ENCODE measurements around the gene SLC22A25. TPM values are rescaled to one million over a fixed set of nuclear protein-coding genes. Genes with fewer than 3 reads are reported as not detected.

SLC22A25 gene
- total and polyA plus RNA-seq, 9 of the 15 experiments (the other 6 are each of a cell fraction or from before 2014, with no cell fraction given): not detected

DNA sequence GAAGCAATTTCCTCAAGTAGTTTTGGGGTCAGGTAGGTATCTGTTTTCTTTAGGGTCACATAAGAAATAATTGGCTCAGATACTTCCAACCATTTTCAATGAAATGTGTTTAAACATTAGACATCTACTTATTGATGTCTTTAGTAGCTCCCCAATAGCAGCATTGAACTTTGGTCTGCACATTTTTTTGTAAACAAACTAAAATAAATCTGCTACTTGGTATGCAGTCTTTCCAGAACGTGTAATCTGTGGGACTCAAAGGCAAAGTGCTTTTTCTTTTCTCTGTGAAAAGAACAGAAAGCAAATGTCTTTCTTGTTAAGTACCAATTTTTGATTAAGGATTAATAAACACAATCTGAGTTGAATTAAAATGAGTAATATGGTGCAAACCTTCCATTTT, 13.6 kb downstream of the SLC22A25 start:
- POLR2A ChIA-PET: no interaction called here
- no peak overlapping the region for H3K27ac ChIP-seq (ENCODE audit: extremely low read depth, low read depth, low read length)
- 0% methylated on average over 1 of the region's 1 CpG for WGBS (ENCODE audit: insufficient coverage, low coverage, missing lambda C conversion rate)
- H2AFZ ChIP-seq (ENCODE audit: low read depth, low read length): no peak overlapping the region
- in situ Hi-C loops (cut with MboI) (no loop called here), intact Hi-C loops (cut with micrococcal nuclease) (no loop called here)
- H3K4me3 ChIP-seq: no peak overlapping the region
- no peaks in the 10 kb centered on the region for H3K79me2 ChIP-seq (ENCODE audit: control insufficient read depth, insufficient read depth, low read length)
- H3K4me1 ChIP-seq (replicated peaks in 1 of 2; ENCODE audit: control insufficient read depth in 2 of 2, insufficient read depth in 2 of 2, low read length in 2 of 2): no peaks in the 10 kb centered on the region
- H3K27me3 ChIP-seq (ENCODE audit: control insufficient read depth in 2 of 2, insufficient read depth in 2 of 2, low read length in 2 of 2): no peaks in the 10 kb centered on the region
- ATAC-seq: no peak
- H3K4me2 ChIP-seq (ENCODE audit: insufficient read depth, low read length): no peak overlapping the region
- H3K9me1 ChIP-seq (ENCODE audit: control insufficient read depth, insufficient read depth, low read length): no peaks in the 10 kb centered on the region
- no TSS peak for BruUV-seq (replicated peaks)
- no peak overlapping the region for H3K9ac ChIP-seq (ENCODE audit: insufficient read depth in 1 of 2, low read depth in 2 of 2, low read length in 2 of 2)
- H4K20me1 ChIP-seq (replicated peaks; ENCODE audit: control insufficient read depth, insufficient read depth, low read length): no peaks in the 10 kb centered on the region
- no peaks in the 10 kb centered on the region for H3K36me3 ChIP-seq (ENCODE audit: control insufficient read depth, insufficient read depth, low read length)
- no peaks in the 10 kb centered on the region for H3K9me3 ChIP-seq (replicated peaks; ENCODE audit: control insufficient read depth, insufficient read depth, low read depth, low read length)
- CTCF ChIA-PET (ENCODE audit: low intra/inter-chr PET ratio): no interaction called here
- TF ChIP-seq, protein P1, sequence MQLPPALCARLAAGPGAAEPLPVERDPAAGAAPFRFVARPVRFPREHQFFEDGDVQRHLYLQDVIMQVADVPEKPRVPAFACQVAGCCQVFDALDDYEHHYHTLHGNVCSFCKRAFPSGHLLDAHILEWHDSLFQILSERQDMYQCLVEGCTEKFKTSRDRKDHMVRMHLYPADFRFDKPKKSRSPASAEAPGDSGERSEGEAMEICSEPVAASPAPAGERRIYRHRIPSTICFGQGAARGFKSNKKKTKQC (CRISPR knock-in tag; IDR thresholded peaks at IDR 0.05): no peak
- TF ChIP-seq, protein P2, sequence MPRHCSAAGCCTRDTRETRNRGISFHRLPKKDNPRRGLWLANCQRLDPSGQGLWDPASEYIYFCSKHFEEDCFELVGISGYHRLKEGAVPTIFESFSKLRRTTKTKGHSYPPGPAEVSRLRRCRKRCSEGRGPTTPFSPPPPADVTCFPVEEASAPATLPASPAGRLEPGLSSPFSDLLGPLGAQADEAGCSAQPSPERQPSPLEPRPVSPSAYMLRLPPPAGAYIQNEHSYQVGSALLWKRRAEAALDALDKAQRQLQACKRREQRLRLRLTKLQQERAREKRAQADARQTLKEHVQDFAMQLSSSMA (CRISPR knock-in tag; IDR thresholded peaks at IDR 0.05): no peak
- TF ChIP-seq, protein P3, sequence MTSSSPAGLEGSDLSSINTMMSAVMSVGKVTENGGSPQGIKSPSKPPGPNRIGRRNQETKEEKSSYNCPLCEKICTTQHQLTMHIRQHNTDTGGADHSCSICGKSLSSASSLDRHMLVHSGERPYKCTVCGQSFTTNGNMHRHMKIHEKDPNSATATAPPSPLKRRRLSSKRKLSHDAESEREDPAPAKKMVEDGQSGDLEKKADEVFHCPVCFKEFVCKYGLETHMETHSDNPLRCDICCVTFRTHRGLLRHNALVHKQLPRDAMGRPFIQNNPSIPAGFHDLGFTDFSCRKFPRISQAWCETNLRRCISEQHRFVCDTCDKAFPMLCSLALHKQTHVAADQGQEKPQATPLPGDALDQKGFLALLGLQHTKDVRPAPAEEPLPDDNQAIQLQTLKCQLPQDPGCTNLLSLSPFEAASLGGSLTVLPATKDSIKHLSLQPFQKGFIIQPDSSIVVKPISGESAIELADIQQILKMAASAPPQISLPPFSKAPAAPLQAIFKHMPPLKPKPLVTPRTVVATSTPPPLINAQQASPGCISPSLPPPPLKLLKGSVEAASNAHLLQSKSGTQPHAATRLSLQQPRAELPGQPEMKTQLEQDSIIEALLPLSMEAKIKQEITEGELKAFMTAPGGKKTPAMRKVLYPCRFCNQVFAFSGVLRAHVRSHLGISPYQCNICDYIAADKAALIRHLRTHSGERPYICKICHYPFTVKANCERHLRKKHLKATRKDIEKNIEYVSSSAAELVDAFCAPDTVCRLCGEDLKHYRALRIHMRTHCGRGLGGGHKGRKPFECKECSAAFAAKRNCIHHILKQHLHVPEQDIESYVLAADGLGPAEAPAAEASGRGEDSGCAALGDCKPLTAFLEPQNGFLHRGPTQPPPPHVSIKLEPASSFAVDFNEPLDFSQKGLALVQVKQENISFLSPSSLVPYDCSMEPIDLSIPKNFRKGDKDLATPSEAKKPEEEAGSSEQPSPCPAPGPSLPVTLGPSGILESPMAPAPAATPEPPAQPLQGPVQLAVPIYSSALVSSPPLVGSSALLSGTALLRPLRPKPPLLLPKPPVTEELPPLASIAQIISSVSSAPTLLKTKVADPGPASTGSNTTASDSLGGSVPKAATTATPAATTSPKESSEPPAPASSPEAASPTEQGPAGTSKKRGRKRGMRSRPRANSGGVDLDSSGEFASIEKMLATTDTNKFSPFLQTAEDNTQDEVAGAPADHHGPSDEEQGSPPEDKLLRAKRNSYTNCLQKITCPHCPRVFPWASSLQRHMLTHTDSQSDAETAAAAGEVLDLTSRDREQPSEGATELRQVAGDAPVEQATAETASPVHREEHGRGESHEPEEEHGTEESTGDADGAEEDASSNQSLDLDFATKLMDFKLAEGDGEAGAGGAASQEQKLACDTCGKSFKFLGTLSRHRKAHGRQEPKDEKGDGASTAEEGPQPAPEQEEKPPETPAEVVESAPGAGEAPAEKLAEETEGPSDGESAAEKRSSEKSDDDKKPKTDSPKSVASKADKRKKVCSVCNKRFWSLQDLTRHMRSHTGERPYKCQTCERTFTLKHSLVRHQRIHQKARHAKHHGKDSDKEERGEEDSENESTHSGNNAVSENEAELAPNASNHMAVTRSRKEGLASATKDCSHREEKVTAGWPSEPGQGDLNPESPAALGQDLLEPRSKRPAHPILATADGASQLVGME (CRISPR knock-in tag; IDR thresholded peaks at IDR 0.05): no peak
- TF ChIP-seq GATAD2B (IDR thresholded peaks at IDR 0.05; ENCODE audit: borderline replicate concordance) (no peak), CBX8 (IDR thresholded peaks at IDR 0.05; ENCODE audit: borderline replicate concordance, extremely low read depth, low read depth, low read length, poor library complexity, severe bottlenecking) (no peak), ZNF175 (CRISPR knock-in tag; IDR thresholded peaks at IDR 0.05; ENCODE audit: low read depth) (no peak), MCM3 (IDR thresholded peaks at IDR 0.05) (no peak), ZNF354B (CRISPR knock-in tag; IDR thresholded peaks at IDR 0.05) (no peak)
- TF ChIP-seq, protein P4, sequence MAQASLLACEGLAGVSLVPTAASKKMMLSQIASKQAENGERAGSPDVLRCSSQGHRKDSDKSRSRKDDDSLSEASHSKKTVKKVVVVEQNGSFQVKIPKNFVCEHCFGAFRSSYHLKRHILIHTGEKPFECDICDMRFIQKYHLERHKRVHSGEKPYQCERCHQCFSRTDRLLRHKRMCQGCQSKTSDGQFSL (CRISPR knock-in tag; IDR thresholded peaks at IDR 0.05): no peak
- TF ChIP-seq, protein P4 (tag; IDR thresholded peaks at IDR 0.05): no peak
- no peak for FAIRE-seq
- no peak for DNase-seq (ENCODE audit: extremely low read depth in 1 of 4, low spot score in 3 of 4)

Measured in K562 (cell line).